NCI-H345 (cell line): ENCODE results near the gene DDX28.
"Not testable (repeated sequence)": the region's sequence is repeated elsewhere in the genome, so short reads cannot be mapped to it uniquely, and the experiment has no call there.

Experiments used
- DNase-seq: peaks from one replicate; lab custom pipeline; 2025; lab: John Stamatoyannopoulos, UW

Gene DDX28

GRCh38 chr16:67994040-67994408, 29.0 kb downstream of the DDX28 start:
- DNase-seq = not testable (repeated sequence)

GRCh38 chr16:67993207-67994039, 29.6 kb downstream of the DDX28 start:
- peak; percentile 40 for DNase-seq

- DNase-seq = no peak
Measured at GRCh38 chr16:67992661-67993206, 30.3 kb downstream of the DDX28 start.

DNA sequence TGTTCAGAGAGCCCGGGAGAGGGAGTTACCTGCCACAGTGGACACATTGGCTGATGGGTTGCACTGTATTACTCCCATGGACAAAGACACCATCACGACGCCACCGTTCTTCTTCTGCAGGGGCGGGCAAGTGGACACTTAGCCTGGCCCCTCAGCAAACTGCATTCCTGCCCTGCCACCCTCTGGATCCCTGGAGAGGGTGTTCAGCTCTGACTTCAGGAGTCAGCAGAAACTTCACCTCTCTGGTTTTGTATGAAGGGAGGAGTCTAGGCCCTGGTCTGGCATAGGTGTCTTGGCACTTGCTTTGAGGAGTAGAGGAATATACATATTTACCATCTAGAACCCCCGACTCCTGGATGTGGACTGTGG, 33.0 kb downstream of the DDX28 start:
- DNase-seq = no peak

DNA sequence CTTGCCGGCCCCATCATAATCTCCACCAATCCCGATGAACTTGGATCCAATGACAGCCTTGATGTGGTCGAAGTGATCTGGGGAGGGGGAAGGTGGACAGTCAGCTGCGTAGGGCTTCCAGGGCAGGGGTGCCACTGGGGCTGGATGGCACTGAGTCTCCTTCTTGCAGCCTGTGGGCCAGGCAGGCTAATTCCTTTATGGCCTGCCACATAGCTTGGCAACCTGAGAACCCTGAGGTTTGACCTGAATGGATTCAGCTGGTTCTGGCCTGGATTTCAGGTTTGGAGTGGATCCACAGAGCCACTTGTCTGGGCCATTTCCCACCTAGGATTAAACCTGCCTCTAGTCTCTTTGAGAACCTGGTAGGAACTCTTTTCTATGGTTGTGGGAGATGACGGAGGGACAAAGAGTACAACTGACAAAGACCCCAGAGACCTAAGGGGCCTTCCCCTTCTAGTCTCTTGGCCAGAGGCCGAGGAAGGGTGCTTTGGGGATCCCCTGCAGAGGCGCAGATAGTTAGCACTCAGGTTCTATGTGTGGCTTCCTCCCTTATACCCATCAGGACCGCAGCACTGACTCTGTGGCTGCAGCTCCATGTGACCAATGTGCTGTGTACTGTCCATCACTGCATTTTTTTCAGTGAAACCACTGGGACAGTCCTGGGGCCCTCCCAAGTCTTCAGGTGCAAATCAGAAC, 33.6 kb downstream of the DDX28 start:
- no peak for DNase-seq

GRCh38 chr16:67988675-67989074, 34.4 kb downstream of the DDX28 start:
- no peak for DNase-seq

- DNase-seq = no peak
Measured at GRCh38 chr16:67987460-67988160, 35.4 kb downstream of the DDX28 start.

GRCh38 chr16:67986949-67987348, 36.1 kb downstream of the DDX28 start:
- no peak for DNase-seq

DNA sequence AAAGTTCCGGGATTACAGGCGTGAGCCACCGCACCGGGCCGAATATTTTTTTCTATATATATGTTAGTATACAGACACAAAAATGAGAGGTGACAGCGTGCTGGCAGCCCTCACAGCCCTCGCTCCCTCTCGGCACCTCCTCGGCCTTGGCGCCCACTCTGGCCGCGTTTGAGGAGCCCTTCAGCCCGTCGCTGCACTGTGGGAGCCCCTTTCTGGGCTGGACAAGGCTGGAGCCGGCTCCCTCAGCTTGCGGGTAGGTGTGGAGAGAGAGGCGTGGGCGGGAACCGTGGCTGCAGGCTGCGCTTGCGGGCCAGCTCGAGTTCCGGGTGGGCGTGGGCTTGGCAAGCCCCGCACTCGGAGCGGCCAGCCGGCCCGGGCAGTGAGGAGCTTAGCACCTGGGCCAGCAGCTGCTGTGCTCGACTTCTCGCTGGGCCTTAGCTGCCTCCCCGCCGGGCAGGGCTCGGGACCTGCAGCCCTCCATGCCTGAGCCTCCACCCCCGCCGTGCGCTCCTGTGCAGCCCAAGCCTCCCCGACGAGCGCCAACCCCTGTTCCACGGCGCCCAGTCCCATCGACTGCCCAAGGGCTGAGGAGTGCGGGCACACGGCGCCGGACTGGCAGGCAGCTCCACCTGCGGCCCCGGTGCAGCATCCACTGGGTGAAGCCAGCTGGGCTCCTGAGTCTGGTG, 40.9 kb downstream of the DDX28 start:
- no peak for DNase-seq

GRCh38 chr16:67979955-67980678, 42.9 kb downstream of the DDX28 start, which contains the start of gene DPEP3:
Gene DPEP3, minus strand, starts transcription at chr16:67980499. Its CDS starts 119 bp downstream, at chr16:67980380.
- no peak for DNase-seq

DNA sequence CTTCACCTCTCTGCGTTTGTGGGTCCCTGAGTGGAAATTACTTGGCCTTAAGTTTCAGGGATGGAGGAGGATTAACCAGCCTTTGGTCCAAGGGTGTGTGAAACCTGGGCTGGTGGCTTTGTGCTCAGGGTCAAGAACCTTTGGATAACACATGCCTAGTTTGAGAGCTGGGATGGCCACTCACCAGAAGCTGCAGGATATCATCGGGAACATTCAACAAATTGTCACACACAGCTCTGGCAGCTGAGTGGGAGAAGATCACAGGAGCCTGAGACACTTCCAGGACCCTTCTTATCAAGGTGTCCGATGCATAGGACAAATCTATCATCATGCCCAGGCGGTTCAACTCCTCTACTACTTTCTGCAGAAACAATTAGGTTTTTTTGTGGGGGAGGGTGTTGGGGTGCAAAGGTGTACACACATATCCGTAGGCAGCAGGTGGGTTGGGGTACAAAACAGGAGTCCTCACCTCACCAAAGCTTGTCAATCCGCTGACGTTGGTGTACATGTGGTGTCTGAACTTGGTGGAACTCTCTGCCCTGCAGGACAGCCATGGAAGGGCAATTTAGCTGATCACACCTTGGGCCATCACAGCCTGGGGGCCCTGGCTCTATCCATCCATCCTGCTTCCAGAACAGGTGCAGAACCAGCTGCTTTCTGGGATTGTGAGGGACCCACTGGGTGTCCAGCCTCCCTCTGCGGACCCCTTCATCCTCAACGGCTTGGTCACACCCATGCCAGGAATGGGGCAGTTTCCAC, 45.4 kb downstream of the DDX28 start:
- no peak for DNase-seq

- no peak for DNase-seq
Measured at GRCh38 chr16:67977005-67977404, 46.0 kb downstream of the DDX28 start.

DNA sequence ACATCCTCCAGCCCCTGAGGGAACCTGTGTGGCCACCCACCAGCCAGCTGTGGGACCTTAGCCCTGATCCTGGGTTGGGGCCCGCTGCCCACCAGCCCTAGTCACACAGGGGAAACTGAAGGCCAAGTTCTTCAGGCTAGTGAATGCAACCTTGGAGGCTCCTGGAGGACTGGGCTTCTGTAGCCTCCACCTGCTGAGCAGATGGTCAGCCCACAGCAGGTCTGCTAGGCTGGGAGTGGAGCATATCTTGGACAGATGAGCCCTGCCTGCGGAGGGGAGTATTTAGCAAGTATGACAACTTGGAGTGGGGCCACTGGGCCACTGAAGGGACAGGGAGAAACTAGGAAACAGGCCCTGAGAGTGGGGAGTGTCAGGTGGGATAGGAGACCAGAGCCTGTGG, 46.8 kb downstream of the DDX28 start:
- DNase-seq = no peak

DNA sequence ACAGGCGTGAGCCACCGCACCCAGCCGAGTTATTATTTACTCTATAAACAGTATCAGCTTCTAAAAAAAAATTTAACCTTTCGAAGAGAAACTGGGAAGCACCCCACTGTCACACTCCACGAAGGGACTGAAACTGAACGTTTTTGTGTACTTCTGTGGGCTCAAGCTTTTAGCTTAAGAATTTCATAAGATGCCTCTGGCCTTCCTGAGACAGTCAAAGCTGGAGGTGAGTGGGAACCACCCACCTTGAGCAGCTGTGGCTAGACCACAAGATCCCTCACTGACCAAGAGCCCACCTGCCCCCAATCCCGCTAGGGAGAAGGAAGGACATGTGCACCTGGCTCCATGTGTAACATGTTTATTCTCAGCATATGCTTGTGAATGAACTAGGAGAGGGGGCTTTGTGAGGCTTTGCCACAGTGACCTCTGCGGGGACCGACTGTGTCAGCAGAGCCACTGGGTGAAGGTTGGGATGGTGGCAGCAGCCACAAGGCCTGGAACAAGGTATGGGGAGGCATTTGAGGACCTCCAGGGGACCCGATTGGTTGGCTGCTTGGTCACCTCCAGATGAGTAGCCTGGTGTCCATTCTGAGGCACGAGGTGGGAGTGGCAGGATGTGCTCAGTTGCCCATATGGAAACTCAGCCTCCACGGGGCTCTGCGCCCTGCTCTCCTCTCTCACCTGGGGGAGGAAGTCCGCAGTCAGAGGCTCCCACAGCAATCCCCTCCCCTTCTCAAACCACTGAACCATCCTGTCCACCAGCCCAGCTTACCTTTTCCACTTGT, 47.5 kb downstream of the DDX28 start:
- no peak for DNase-seq

DNA sequence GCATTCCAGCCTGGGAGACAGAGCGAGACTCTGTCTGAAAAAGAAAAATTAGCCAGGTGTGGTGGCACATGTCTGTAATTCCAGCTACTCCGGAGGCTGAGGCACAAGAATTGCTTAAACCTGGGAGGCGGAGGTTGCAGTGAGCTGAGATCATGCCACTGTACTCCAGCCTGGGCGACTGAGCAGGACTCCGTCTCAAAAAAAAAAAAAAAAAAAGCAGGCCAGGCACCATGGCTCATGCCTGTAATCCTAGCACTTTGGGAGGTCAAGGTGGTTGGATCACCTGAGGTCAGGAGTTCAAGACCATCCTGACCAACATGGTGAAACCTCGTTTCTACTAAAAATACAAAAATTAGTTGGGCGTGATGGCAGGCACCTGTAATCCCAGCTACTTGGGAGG, 50.7 kb downstream of the DDX28 start:
- not testable (repeated sequence) for DNase-seq

DNA sequence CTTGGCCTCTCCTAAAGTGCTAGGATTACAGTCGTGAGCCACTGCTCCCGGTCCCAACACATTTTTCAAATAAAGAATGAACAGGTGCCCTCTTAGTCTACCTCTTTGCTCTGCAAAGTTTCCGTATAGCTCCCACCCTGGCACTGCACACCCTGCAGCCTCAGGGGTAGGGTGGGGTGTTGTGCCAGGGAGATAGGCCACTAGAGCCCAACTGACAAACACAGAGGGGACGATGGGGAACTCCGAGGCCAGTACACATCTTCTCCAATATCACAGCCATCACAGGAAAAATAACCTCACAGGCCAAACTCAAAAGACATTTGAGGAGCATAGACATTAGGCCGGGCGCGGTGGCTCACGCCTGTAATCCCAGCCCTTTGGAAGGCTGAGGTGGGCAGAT, 51.9 kb downstream of the DDX28 start:
- no peak for DNase-seq
